AG09309 (cell line): ENCODE measurements around the gene TTC7B.

Experiments used
- DNase-seq: peaks from one replicate; pipeline ENCODE4 v3.0.0-alpha.2; 2010; ENCODE audit warnings: low read depth
- H3K4me3 ChIP-seq: 2 replicates; pipeline ENCODE4 v1.5.1; 2011; ENCODE audit warnings: mild to moderate bottlenecking, low read depth, low read length, moderate library complexity; ENCODE audit not compliant: control insufficient read depth
- TF ChIP-seq, protein P1 (sequence below): IDR thresholded peaks from 2 replicates; pipeline ENCODE4 v1.5.1; 2011; ENCODE audit warnings: mild to moderate bottlenecking, low read depth, low read length, inconsistent platforms; ENCODE audit not compliant: insufficient read depth, control insufficient read depth; ENCODE audit errors: missing control alignments

The TTC7B gene

DNA sequence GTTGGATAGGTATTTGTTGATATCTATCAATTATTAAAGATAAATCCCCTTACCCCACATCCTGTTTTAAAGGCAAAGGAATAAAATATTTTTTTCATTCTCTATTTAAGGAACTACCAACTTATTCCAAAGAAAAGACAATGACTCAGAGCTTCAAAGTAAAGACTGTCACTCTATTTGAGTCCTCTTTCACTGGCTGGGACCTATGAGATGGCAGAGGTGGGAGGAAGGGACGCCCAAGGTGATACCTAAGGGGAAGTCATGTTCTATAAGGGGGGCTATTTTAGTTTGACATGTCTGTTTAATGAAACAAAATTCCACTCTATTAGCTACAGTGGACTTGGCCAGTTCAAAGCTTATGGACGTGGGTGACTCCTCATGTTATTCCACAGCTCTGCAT is 209.8 kb downstream of the TTC7B start:
- DNase-seq, result no peak
- no peak overlapping the region for H3K4me3 ChIP-seq
- TF ChIP-seq, protein P1, sequence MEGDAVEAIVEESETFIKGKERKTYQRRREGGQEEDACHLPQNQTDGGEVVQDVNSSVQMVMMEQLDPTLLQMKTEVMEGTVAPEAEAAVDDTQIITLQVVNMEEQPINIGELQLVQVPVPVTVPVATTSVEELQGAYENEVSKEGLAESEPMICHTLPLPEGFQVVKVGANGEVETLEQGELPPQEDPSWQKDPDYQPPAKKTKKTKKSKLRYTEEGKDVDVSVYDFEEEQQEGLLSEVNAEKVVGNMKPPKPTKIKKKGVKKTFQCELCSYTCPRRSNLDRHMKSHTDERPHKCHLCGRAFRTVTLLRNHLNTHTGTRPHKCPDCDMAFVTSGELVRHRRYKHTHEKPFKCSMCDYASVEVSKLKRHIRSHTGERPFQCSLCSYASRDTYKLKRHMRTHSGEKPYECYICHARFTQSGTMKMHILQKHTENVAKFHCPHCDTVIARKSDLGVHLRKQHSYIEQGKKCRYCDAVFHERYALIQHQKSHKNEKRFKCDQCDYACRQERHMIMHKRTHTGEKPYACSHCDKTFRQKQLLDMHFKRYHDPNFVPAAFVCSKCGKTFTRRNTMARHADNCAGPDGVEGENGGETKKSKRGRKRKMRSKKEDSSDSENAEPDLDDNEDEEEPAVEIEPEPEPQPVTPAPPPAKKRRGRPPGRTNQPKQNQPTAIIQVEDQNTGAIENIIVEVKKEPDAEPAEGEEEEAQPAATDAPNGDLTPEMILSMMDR, result no peak

DNA sequence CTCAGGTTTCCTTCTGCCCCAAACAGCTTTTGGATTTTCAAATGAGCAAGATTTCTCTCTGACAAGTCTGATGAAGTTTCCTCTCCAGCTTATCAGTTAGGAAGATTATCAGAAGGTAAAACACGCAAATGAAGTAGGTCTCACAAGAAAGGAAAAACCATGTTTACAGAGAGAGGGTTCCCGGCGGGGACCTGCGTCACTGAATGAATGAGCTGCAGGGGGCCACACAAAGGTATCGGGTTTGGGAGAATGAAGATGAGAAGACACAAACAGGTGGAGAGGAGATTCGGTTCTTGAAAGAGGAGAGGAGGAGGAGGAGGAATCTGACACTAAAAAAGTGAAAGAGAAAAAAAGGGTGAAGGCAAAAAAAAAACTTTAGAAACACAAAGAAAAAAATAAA is 210.8 kb downstream of the TTC7B start:
- no peak overlapping the region for H3K4me3 ChIP-seq
- no peak for DNase-seq
- TF ChIP-seq, protein P1, result no peak

DNA sequence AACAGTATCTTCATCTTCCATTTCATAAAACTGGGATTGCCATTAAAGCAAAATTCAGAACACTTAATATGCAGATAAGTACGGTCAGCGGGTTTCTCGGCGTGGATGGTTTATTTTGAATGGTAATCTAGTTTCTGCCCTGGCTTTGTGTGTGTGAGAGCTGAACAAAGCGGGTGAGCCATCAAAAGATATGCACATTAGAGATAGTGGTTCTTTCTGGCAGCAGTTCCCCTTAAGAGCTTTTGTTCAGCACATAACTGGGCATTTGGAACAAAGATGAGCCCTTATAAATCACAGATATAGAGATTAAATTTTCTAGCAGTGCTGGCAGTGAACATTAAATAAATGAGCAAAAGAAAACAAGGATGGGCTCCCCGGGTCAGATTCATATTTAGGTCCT is 211.9 kb downstream of the TTC7B start:
- TF ChIP-seq, protein P1, result no peak
- no peak for DNase-seq
- no peak overlapping the region for H3K4me3 ChIP-seq

DNA sequence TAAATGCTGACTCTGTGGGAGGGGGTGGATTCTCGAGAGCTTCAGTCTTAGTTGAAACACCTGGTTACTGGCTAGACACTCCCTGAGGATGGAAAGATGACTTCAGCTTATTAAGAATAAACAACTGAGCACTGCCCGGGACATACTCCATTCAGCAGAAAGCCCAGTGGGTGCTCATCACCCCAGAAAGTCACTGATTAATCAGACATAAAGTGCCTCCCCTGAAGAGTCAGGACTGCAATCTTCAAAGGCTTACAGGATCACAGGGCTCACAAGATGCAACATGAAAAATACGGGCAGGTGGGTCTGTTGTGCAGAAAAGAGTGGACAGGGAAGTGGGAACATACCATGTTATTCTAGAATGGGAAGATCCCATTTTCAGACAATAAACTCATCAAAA is 212.4 kb downstream of the TTC7B start:
- H3K4me3 ChIP-seq, result no peak overlapping the region
- TF ChIP-seq, protein P1, result no peak
- no peak for DNase-seq

DNA sequence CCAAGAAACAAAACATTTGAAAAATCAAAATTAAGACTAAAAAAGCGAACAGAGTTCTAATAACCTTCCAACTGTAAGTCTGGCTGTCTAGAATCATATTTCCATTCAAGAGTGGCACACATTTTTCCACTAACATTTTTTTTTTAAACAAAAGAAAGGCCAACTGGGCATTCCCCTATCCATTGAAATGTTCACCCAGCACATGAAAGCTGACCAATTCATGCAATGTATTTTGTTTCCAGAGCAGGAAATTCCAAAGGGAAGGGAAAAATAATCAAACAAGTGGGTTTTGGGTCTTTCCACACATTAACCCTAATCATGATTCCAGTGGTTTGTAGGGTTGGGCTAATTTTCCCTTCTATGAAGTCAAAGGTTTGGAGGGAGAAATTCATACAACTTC is 212.9 kb downstream of the TTC7B start:
- no peak overlapping the region for H3K4me3 ChIP-seq
- DNase-seq, result no peak
- TF ChIP-seq, protein P1, result no peak

DNA sequence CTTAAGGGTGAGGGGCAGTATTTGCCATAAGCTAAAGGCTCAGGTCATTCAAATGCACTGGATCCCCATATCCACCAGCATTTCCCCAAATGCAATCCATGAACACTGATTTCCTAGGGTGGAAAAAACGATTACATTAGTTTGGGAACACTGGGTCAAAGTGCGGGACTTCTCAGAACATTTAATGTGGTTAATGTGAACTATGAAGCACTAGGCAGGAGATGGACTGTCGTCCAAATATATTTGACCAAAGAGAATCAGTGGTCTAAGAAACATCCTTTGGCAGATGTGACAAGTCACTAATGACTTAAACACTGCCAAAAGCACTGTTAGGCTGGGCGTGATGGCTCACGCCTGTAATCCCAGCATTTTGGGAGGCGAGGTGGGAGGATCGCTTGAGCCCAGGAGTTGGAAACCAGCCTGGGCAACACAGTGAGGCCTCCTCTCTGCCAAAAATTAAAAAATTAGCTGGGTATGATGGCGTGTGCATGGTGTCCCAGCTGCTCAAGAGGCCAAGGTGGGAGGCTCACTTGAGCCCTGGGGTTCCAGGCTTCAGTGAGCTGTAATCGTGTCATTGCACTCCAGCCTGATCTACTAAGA is 214.0 kb downstream of the TTC7B start:
- TF ChIP-seq, protein P1, result no peak
- DNase-seq, result no peak
- no peak overlapping the region for H3K4me3 ChIP-seq

DNA sequence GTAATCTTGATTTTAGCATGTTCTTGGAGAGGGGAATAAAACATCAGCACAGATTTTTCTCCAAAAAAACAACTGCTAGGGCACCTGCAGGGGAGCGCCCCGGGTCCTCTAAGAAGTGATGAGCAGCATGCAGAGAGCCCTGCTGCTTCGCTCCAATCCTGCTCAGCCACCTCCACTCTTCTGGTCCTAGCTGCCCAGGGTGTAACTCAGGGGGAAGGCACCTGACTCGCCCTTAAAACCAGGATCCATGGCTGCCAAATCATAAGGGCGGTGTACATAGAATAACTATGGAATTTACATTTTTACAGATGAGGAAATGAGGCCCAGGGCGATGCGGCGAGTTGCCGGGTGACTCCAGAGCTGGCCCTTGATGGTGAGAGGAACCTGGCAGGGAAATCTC is 214.7 kb downstream of the TTC7B start:
- H3K4me3 ChIP-seq, result no peak overlapping the region
- TF ChIP-seq, protein P1, result no peak
- no peak for DNase-seq
